ENCODE results near the gene CCDC17.

Gene CCDC17

GRCh38 chr1:45623972-45624371, at the start of gene CCDC17:
CCDC17 (minus strand) TSS chr1:45624054; CDS start chr1:45623909, 145 bp downstream.
- DNase-seq = no peak

DNA sequence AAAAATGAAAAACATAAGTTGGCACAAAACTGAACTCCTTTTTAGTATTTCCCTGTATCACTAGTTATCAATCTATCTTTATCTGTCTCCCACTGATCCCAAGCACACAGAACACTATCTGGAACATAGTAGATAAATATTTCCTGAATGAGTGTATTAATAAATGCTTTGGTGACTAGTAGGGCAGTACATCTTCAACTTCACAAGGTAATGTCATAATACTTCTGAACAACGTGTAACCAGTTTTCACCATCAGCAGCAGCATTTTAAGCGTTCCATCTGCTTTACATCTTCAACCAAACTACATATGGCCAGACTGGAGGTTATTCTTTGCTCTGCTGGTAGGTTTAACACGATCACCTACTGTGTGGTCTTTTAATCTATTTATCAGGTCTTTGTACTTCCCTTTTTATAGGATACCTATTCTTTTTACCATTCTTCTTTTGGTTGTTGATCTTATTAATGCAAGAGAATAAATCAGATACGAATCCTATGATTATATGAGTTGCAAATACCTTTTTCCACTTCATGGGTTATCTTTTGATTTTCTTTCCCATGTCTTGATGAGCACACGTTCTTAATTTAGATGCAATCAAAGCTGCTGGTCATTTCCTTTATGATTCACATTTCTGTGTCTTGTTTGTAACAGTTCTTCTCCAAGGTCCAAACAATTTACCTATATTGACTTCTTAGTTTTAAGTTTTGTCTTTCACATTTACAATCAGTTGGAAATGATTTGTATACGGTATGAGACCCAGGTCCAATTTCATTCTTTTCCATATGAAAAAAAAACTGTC, 46.2 kb upstream of the CCDC17 start:
- DNase-seq = no peak

GRCh38 chr1:45669379-45669778, 45.5 kb upstream of the CCDC17 start:
- no peak for DNase-seq

DNA sequence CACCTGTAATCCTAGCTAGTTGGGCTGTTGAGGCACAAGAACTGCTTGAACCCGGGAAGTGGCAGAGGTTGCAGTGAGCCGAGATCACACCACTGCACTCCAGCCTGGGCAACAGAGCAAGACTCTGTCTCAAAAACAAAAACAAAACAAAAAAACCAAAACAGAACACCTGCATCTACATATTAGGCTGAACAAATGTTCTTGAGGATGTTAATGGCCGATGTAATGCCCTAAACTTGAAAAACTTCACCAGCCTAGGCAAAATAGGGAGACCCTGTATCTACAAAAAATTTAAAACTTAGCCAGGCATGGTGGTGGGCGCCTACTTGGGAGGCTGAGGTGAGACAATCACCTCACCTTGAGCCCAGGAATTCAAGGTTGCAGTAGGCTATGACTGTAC, 44.7 kb upstream of the CCDC17 start:
- no peak for DNase-seq

- DNase-seq = no peak
Observed at GRCh38 chr1:45667321-45668111, 43.7 kb upstream of the CCDC17 start.

GRCh38 chr1:45666836-45667235, 43.0 kb upstream of the CCDC17 start:
- no peak for DNase-seq

DNA sequence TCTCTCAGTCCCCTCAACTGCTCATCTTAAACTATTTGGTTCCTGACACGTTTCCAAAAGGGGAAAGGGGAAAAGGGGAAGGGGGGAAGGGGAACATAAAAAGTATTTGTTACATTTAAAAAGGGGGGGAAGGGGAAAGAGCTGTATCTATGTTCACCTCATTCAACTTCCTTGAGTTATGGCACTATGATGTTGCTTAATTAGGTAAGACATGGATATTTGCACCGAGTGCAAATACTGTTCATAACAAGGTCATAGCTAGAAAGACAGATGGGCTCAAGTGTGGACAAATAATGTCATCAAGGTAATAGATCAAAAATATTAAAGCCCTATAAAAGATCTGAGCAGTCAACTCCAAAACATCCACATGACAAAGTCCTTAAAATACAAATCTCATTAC, 36.5 kb upstream of the CCDC17 start:
- DNase-seq = no peak

DNA sequence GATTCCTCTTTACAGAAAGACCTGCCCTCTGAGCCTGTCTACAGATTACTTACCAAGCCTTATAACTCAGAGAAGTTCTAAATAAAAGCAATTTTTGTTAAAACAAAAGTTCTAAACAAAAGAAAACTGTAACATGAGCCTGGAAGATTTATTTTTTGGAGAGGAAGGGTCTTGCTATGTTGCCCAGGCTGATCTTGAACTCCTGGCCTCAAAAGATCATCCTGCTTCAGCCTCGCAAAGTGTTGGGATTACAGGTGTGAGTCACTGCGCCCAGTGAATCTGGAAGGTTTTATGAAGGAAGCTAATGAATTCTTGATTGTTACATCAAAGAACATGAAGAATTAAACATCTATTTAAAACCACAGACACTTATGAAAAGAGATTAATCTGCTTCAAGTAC, 35.4 kb upstream of the CCDC17 start:
- no peak for DNase-seq

DNA sequence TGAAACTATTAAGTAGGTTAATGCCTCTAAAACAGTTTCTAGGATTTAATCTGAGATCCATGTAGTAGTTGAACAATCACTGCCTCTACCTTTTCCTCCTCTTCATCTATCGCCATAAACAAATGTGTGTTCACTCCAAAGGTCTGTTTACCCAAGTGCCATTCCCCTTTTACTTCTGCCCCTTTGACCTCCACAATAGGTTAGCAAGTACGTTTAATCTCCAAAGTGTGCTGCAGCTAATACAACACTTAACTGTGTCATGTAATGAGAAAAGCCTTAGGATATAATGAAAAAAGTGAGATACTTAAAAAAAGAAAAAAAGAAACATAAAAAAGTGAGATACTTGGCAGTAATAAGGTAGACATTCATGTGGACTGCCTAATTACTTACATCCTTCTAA, 34.3 kb upstream of the CCDC17 start:
- no peak for DNase-seq

GRCh38 chr1:45656573-45657226, 32.8 kb upstream of the CCDC17 start:
- DNase-seq = no peak

DNA sequence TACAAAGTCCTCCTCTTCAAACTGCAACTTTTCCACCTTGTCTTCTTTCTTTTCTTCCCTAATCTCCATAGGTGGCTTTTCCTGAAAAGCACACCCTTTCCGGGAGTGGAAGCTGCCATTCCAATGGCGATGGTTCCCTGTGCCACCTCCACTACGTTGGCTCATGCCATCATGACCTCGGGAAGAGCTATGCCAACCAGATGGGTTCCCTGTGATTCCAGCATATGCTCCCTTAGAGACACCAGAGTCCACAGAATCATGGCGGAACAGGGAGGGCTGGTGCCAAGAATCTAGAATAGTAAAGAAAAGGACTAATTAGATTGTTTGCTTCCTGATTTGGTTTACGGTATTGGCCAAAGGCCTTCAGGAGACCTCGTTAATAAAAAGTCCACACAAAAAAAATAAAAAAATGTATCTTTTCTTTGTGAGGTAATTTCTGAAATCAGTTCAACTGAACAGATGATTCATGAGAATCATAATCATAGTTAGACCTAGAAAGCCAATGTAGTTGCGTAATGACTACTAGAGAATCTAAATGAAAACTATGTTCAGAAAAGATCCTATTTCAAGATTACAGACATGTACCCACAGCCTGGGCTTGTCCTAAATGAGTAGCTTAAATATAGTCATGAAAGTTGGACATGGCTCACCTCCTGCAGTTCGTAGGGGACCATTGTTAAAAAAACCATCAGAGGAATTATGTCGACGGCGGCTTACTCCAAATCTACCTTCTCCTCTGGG, 30.9 kb upstream of the CCDC17 start:
- DNase-seq = no peak

DNA sequence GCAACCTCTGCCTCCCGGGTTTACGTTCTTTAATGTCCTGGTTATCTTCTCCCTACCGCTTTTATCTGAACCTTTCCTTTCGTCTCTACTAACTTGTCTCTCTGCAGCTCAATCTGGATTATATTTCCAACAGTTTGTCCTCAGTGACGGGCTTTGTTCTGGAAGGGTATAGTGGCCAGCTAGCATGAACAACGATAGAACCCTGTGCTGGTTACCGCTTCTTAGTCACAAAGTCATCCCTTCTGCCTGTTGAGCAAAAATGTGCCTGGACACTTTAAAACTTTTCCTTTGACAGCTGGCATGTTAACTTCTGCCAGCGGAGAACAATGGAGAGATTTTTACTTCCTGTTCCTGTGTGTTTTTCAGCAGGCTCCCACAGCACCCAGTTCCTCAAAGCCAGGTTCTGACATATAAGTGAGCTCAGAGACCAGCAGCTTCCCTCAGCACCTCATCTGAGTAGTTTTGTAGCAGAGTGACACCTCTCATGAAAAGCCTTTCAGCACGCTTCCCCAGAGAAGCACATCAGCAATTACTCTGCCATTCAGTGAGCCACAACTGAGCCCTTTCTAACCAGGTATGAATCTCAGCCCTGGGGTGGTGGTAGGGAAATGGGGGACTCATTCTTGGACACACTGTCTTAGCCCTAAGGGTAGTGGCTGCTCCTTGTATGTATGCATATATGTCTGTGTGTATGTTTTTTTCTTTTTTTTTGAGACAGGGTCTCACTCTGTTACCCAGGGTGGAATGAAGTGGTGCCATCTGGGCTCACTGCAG, 23.6 kb upstream of the CCDC17 start:
- no peak for DNase-seq

DNA sequence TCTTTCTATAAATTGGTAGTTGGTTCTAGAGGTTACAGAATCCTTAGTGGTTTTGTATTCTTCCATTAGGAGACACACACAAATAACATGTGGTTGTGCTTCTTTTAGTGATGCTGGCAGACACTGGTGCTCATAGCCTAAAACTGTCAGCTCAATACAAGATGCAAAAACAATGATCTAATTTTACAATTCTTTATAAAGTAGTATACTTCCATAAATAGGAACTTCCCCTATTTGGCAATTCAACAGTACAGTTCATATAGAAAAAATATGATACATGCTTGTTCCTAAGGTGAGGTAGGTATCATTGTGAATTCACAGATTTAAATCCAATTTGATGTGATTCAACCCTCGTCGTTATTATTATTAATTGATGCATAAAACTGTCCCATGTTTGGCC, 20.8 kb upstream of the CCDC17 start:
- no peak for DNase-seq

- DNase-seq = no peak
Observed at GRCh38 chr1:45643978-45644377, 20.1 kb upstream of the CCDC17 start.

- DNase-seq = no peak
Observed at GRCh38 chr1:45643321-45643720, 19.5 kb upstream of the CCDC17 start.

GRCh38 chr1:45640293-45640692, 16.4 kb upstream of the CCDC17 start:
- no peak for DNase-seq

GRCh38 chr1:45635211-45635610, 11.4 kb upstream of the CCDC17 start:
- DNase-seq = no peak

- no peak for DNase-seq
Observed at GRCh38 chr1:45630429-45630828, 6.6 kb upstream of the CCDC17 start.

DNA sequence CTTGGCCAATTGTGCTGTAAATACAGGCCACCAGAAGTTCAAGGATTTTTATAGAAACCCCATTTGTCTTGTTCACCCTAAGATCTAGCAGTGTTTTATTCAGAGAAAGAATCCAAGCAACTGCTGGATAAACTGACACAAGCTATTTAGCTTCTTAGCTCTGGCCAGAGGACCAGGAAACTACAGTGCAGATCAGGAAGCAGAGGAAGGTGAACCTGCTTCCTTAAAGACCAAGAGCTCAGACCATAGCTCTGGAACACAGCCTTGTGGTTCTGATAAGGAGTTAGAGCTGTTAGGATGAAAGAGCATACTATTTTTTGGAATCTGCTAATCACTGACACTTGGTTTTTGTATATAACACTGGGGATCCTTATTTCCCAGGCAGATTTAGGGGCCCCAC, 5.2 kb upstream of the CCDC17 start:
- DNase-seq = no peak

DNA sequence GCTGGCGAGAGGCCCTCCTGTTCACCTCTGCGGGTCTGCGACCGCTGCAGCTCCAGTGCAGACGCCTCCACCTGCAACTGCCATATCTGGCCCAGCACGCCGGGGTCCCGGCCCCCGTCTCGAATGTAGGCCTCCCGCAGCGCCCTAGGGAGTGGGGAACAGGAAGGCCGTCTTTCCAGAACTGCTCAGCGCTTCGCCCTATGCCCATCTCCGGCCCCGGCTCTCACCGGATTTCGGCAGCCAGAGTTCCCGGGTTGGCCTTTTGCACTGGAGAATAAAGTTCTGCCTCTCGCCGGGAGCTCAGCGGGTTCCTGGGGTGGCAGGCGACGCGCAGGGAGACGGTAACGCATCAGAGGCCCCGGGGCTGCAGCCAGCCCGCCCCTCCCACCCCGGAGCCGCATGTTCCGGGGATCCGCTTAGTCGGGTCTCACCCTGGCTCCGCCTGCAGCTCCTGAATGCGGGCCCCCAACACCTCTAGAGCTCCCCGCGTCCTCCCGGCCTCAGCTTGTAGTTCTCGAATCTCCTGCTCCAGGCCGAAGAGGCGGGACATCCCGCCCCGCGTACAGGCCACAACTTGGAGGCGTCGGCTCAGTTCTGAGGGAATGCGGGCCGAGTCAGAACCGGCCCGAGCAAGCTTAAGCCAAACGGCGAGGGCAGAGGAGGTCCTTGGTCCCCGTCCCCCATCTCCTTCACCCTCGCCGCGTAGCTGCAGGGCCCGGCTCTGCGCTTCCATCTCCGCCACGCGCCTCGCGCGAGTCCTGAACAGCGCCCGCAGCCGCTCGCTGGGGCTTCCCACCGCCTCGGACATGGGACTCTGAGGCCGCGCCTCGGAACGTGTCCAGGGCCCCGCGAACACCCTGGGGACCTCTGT, 1.1 kb downstream of the CCDC17 start:
- DNase-seq = no peak

GRCh38 chr1:45621895-45622523, 1.8 kb downstream of the CCDC17 start:
- no peak for DNase-seq

Measured in NK-92 treated with Interleukin-12 subunit alpha and Interleukin-12 subunit beta, amount 100 ng/mL, for 24 hours (cell line).